HG02870 (cell line): ENCODE data around the gene TTC16.
A peak's percentile ranks its signal among the peaks of the same experiment; 100 is the strongest.

Source experiments
- ATAC-seq: cut with Tn5 transposase; IDR thresholded peaks from one replicate; pipeline ENCODE4 v1.9.1; 2021; ENCODE audit warnings: mild to moderate bottlenecking, moderate library complexity; ENCODE audit not compliant: unreplicated experiment

TTC16 gene

GRCh38 chr9:127694890-127695720, 20.8 kb upstream of the TTC16 start:
- no peak for ATAC-seq

DNA sequence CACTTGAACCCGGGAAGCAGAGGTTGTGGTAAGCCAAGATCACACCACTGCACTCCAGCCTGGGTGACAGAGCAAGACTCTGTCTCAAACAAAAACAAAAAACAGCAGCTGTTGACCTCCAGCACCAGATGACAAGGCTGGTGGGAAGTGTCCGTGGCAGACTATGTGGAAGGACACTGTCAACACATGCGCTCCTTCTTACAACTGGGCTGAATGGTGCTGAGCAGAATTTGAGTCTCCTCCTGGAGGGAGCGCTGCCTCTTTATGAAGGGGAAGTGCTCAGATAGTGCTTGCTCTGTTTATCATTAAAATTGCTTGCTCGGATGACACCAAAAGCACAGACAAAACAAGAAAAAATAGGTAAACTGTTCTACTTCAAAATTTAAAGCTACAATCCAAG, 18.3 kb upstream of the TTC16 start:
- no peak for ATAC-seq

GRCh38 chr9:127698386-127698785, 17.5 kb upstream of the TTC16 start:
- no peak for ATAC-seq

- peak; percentile 55 for ATAC-seq
Measured at GRCh38 chr9:127698985-127699670, 16.8 kb upstream of the TTC16 start.

DNA sequence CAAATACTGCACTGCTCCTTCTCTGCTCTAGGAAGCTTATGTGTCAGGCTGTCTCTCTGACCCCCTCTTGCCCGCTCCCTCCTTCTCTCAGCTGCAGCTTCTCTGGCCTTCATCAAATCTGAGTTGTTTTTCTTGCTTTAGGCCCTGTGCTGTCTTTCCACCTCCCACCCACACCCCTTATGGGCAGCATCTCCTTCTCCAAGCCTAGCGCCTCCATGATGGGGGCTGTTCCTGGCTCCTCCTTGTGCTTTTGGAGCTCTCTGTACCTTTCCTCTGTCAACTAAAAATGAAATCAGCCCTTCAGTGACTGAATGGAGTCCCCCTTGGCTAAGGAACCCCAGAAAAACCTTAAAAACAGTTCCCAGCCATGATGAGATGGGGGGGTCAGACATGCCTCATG, 15.7 kb upstream of the TTC16 start:
- ATAC-seq = no peak

- ATAC-seq = no peak
Measured at GRCh38 chr9:127700594-127701255, 15.2 kb upstream of the TTC16 start.

GRCh38 chr9:127703289-127703946, 12.5 kb upstream of the TTC16 start:
- no peak for ATAC-seq

- no peak for ATAC-seq
Measured at GRCh38 chr9:127705577-127706379, 10.1 kb upstream of the TTC16 start.

DNA sequence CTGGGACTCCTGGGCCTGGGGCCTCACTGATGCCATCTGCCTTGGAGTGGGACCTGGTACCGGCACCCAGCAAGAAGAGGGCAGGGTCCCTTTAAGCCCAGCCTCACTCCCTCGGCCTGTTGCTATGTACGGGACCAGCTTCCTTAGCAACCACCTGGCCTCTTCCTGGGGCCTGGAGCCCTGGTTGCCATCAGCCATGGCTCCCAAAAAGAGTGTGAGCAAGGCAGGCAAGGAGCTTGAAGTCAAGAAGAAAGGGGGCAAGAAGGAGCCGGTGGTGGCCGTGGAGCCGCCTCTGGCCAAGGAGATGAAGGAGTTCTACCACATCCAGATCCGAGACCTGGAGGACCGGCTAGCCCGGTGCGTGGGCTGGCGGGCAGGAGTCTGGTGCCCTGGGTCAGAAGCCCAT, 9.0 kb upstream of the TTC16 start, which contains the start of gene CFAP157:
Gene CFAP157, plus strand, starts transcription at position 153 of the 406 bp plus-strand sequence. Its CDS starts 44 bp downstream, at position 197.
- ATAC-seq = no peak

- ATAC-seq = no peak
Measured at GRCh38 chr9:127707766-127708165, 8.1 kb upstream of the TTC16 start.

GRCh38 chr9:127708952-127709587, 6.8 kb upstream of the TTC16 start:
- ATAC-seq = no peak

- no peak for ATAC-seq
Measured at GRCh38 chr9:127710204-127710783, 5.6 kb upstream of the TTC16 start.

DNA sequence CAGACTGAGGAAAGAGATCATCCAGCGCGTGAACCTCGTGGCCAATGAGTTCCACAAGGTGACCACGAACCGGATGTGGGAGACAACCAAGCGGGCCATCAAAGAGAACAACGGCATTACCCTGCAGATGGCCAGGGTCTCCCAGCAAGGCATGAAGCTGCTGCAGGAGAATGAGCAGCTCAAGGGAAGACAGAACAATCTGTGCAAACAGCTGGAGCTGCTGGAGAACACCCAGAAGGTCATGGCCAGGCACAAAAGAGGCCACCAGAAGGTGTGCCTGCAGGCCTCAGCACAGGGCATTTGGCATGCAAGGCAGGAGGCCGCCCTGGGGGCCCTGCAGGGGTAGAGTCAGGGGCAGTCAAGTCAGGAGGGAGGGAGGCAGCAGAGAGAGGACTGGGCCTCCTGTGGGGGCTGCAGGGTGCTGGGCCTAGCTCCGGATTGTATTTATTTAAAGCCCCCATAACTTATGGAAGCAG, 4.6 kb upstream of the TTC16 start:
- ATAC-seq = no peak

- no peak for ATAC-seq
Measured at GRCh38 chr9:127711831-127712274, 4.0 kb upstream of the TTC16 start.

DNA sequence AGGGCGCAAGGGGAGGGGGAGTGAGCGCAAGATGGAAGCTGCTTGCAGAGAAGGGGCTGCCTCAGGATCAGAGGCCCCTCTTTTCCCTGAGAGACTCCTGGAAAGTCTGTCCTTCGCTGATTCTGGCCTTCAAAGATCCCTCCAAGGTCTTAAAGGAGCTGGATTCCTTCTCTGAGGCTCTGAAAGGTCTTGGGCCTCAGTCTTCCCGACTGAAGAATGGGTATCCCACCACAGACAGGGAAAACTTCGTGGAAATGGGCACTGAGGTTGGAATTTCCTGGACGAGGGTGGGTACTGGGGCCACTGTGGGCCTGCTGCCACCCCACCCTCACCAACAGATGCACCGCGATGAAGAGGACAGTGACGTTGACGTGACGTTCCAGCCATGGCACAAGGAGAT, 3.5 kb upstream of the TTC16 start:
- no peak for ATAC-seq

DNA sequence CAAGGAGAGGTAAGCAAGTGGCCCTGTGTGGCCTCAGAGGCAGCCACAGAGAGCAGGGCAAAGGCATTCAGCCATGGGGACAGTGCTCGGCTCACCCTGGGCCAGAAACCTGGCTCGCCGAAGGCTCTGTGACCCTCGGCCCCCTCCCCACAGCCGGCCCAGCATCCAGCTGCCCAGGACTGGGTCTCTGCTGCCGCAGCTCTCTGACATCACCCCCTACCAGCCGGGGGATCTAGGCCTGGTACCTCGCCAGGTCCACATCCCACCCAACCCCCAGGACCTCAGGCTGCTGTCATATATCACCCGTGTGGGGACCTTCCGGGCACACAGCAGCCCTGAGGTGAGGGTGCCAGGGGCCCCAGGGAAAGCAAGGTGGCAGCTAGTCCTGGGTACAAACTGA, 3.0 kb upstream of the TTC16 start:
- no peak for ATAC-seq

GRCh38 chr9:127714020-127714750, 1.7 kb upstream of the TTC16 start:
- no peak for ATAC-seq

- no peak for ATAC-seq
Measured at GRCh38 chr9:127714951-127715469, 869 bp upstream of the TTC16 start.
